Fibroblast of pulmonary artery (primary cell): ENCODE data around the gene SLAMF6.

Source experiments
- DNase-seq: peaks from one replicate; pipeline ENCODE4 v3.0.0-alpha.2; 2010; ENCODE audit warnings: low read depth
- H3K4me3 ChIP-seq: replicated peaks from 2 replicates; pipeline ENCODE4 v1.5.1; 2011; ENCODE audit warnings: low read depth, mild to moderate bottlenecking, control low read depth, low read length, moderate library complexity
- CTCF ChIP-seq: IDR thresholded peaks from 2 replicates; pipeline ENCODE4 v1.5.1; 2011; ENCODE audit warnings: mild to moderate bottlenecking, control low read depth, low read length, inconsistent platforms; ENCODE audit errors: missing control alignments

Gene SLAMF6

DNA sequence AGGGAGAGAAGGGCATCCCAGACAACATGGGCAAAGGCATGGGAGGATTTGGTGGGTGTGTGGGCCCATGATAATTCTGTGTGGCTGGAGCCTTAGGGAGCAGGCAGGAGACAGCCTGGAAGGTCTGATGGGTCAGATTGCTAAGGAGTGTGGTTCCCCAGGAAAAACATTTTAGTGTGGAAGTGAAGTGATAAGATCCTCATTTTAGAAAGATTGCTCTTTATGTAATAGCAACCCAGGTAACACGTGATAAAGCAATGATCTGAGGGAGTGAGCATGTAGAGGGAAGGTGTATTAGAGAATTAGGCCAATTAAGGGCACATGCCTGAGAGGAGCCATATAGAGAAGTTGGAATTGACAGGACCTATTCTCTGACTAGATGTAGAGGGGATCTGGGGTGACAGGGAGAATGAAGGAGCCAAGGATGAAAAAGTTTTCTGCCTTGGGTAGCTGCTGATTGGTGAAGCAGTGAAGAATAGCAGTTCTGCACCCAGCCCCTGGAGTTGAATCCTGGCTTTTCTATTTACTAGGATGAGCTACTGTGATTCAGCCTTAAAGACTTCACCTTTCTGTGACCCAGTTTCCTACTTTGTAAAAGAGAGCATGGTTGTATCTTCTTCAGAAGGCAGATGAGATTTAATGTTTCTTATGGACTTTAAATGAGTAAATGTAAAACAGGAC, 18.7 kb upstream of the SLAMF6 start:
- no peak overlapping the region for H3K4me3 ChIP-seq
- TF ChIP-seq CTCF: no peak
- DNase-seq: peak; percentile 5

GRCh38 chr1:160540859-160541233, 17.8 kb upstream of the SLAMF6 start:
- no peak for TF ChIP-seq CTCF
- no peak for DNase-seq
- H3K4me3 ChIP-seq: no peak overlapping the region

GRCh38 chr1:160539990-160540858, 17.2 kb upstream of the SLAMF6 start:
- no peak overlapping the region for H3K4me3 ChIP-seq
- TF ChIP-seq CTCF: no peak
- DNase-seq: peak; percentile 2

DNA sequence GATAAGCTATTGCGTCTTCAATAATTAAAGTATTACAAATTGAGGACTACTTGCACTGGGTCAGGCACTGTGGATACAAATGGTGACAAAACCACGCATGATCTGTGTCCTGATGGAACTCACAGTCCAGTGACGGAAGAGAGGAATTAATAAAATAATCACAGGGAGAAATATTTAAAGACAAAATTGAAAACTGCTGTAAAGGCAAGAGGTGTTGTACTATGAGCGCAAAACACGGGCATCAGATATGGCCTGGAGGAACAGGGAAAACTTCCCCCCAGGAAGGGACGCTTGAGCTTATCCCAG, 16.6 kb upstream of the SLAMF6 start:
- TF ChIP-seq CTCF: no peak
- DNase-seq: no peak
- H3K4me3 ChIP-seq: no peak overlapping the region

GRCh38 chr1:160538985-160539651, 16.1 kb upstream of the SLAMF6 start:
- no peak for TF ChIP-seq CTCF
- H3K4me3 ChIP-seq: no peak overlapping the region
- DNase-seq: no peak

GRCh38 chr1:160537714-160538665, 14.9 kb upstream of the SLAMF6 start:
- no peak for DNase-seq
- no peak for TF ChIP-seq CTCF
- no peak overlapping the region for H3K4me3 ChIP-seq
